GM06990 (cell line): ENCODE data around the gene PSMG3.

ENCODE experiments used
- DNase-seq: peaks from one replicate; pipeline ENCODE4 v3.0.0-alpha.2; 2011; ENCODE audit not compliant: insufficient read length; ENCODE audit errors: extremely low read depth
- H3K27me3 ChIP-seq: replicated peaks from 2 replicates; pipeline ENCODE4 v1.6.0; 2011; ENCODE audit warnings: low read length; ENCODE audit not compliant: control insufficient read depth, insufficient read depth
- H3K36me3 ChIP-seq: 2 replicates; pipeline ENCODE4 v1.5.1; 2011; ENCODE audit warnings: low read length; ENCODE audit not compliant: control insufficient read depth, insufficient read depth
- H3K4me3 ChIP-seq: replicated peaks from 2 replicates; pipeline ENCODE4 v1.5.1; 2011; ENCODE audit warnings: low read depth, mild to moderate bottlenecking, control low read depth, low read length
- CTCF ChIP-seq: IDR thresholded peaks from 2 replicates; pipeline ENCODE4 v1.5.1; 2011; ENCODE audit warnings: low read length, control low read depth, mild to moderate bottlenecking, inconsistent platforms; ENCODE audit not compliant: insufficient read depth, poor library complexity, severe bottlenecking

PSMG3 gene

GRCh38 chr7:1598961-1599639 is 29.3 kb upstream of the PSMG3 start:
- no peaks in the 10 kb centered on the region; the same call in none of the 2 replicates for H3K27me3 ChIP-seq
- H3K36me3 ChIP-seq, result no peaks in the 10 kb centered on the region
- no peak overlapping the region for H3K4me3 ChIP-seq
- TF ChIP-seq CTCF, result no peak
- DNase-seq, result no peak

- no peak for TF ChIP-seq CTCF
- Histone ChIP-seq H3K27me3 (no peaks in the 10 kb centered on the region; the same call in none of the 2 replicates), H3K4me3 (no peak overlapping the region), H3K36me3 (no peaks in the 10 kb centered on the region)
- DNase-seq, result no peak
Observed at GRCh38 chr7:1598286-1598685, 28.5 kb upstream of the PSMG3 start.

DNA sequence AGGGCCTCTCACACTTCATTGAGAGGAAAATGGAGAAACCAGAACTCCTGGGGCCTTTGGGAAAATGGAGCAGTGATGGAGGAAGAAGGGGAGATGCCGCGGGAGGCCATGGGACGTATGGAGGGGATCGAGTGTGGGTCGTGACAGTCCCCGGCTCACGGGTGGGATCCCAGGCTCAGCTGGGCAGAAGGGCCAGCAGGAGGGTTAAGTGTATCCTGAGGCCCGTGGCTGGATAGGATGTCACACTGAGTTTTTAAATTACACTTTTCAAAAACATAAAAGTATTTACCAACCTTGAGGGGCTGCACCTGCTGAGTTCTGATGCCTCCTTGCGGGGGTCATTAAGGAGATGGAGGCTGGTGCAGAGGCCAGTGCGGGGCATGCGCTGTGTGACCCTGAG is 28.0 kb upstream of the PSMG3 start:
- no peaks in the 10 kb centered on the region for H3K36me3 ChIP-seq
- TF ChIP-seq CTCF, result no peak
- no peaks in the 10 kb centered on the region; the same call in none of the 2 replicates for H3K27me3 ChIP-seq
- no peak for DNase-seq
- no peak overlapping the region for H3K4me3 ChIP-seq

- no peak for DNase-seq
Observed at GRCh38 chr7:1597066-1597760, 27.4 kb upstream of the PSMG3 start.

DNA sequence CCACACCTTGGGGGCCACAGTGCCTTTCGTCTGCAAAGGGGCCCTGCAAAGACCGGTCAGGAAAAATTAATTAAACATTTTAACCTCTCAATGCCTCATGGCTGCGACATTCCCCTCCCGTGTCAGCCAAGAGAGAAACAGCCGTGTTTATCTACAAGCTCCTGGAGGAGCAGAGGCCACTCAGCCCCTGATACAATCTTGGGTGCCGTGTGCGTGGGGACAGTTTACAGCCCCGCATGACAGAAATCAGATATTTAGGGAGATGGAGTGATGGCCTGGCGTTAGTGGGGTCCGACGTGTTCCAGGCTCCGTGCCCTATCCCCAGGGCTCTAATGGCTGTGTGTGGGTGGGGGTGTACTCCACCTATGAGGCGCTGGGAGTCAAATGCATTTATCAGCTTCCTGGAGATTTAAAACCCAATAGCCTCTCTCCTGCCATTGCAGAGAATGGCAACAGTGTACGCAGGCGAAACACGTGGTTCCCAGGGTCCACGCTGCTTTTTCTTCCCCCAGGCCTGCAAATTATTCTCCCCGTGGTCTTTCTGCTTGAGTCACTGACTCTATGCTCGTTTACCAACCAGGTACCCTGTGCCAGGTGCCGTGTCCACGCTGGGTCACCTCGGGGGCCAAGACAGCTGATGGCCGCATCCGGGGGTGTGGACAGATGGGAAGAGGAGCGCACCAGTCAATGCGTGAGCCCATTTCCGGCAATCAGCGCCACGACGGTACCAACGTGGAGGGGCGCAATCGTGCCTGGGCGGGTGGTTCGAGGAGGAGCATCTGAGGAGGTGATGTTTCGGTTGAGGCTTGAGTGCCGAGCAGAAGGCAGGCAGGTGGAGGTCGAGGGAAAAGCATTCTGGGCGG is 26.6 kb upstream of the PSMG3 start:
- DNase-seq, result no peak
- peaks cover 2% of the 10 kb centered on the region for H3K27me3 ChIP-seq
- no peak for TF ChIP-seq CTCF
- H3K4me3 ChIP-seq, result no peak overlapping the region
- H3K36me3 ChIP-seq, result no peaks in the 10 kb centered on the region

More at GRCh38 chr7:1597066-1597760, 27.4 kb upstream of the PSMG3 start:
- H3K36me3 ChIP-seq, result no peaks in the 10 kb centered on the region
- no peak for TF ChIP-seq CTCF
- no peaks in the 10 kb centered on the region; the same call in none of the 2 replicates for H3K27me3 ChIP-seq
- H3K4me3 ChIP-seq, result no peak overlapping the region
